B cell (primary cell): Measurements from ENCODE around the gene GRID1. TPM values are rescaled to one million over a fixed set of nuclear protein-coding genes. Genes with fewer than 3 reads are reported as not detected.

Experiments used
- ATAC-seq: fragments of 200-7000 bp; cut with Tn5 transposase; one replicate; pipeline ENCODE4 v1.10.0; 2021; ENCODE audit warnings: low read depth, mild to moderate bottlenecking, moderate number of reproducible peaks, moderate library complexity
- CTCF ChIA-PET: fragments of 350-600 bp; sonication (Branson Sonifier 250); formaldehyde crosslinking; loops from one replicate; lab custom pipeline; 2021; ENCODE audit warnings: antibody characterized with exemption, inconsistent platforms; lab: Charles Lee
- POLR2A ChIA-PET: fragments of 350-600 bp; sonication (Branson Sonifier 250); formaldehyde crosslinking; loops from one replicate; lab custom pipeline; 2021; ENCODE audit warnings: antibody characterized with exemption; lab: Charles Lee
- DNase-seq: peaks from one replicate; pipeline ENCODE4 v3.0.0; 2013
- H2AFZ ChIP-seq: 2 replicates; pipeline ENCODE4 v1.6.1; 2012; ENCODE audit warnings: mild to moderate bottlenecking, low read depth, low read length; ENCODE audit not compliant: insufficient read depth, poor library complexity, severe bottlenecking
- H3K27ac ChIP-seq, 2 donors: 1 replicate in 1 of 2; 2 replicates in 1 of 2; pipeline ENCODE4 v1.5.1; 2012 to 2013; ENCODE audit warnings: low read length in 2 of 2, mild to moderate bottlenecking in 2 of 2, moderate library complexity in 1 of 2
- H3K27me3 ChIP-seq, 4 experiments: fragments of 200-600 bp in 1 of 4; sonication (generic) in 1 of 4; replicated peaks in 1 of 4; 1 replicate in 2 of 4; 2 replicates in 2 of 4; pipeline versions ENCODE4 v1.6.1 to v1.7.0; 2013 to 2016; ENCODE audit warnings: low read length in 3 of 4, mild to moderate bottlenecking in 2 of 4, mixed read lengths in 1 of 4, moderate library complexity in 1 of 4; ENCODE audit not compliant: insufficient read depth in 4 of 4, control insufficient read depth in 3 of 4; ENCODE audit errors: control extremely low read depth in 1 of 4
- H3K36me3 ChIP-seq, 2 experiments: replicated peaks in 1 of 2; 1 replicate in 1 of 2; 2 replicates in 1 of 2; pipeline versions ENCODE4 v1.6.1 to v1.7.1; 2013; ENCODE audit warnings: low read length in 1 of 2; ENCODE audit not compliant: insufficient read depth in 2 of 2, control insufficient read depth in 1 of 2; ENCODE audit errors: control extremely low read depth in 1 of 2, extremely low read depth in 1 of 2
- H3K4me1 ChIP-seq, 2 donors: fragments of 200-600 bp in 1 of 2; sonication (generic) in 1 of 2; 1 replicate in 1 of 2; 2 replicates in 1 of 2; pipeline versions ENCODE4 v1.5.1 to v1.6.1; 2013 to 2017; ENCODE audit warnings: low read length in 2 of 2; ENCODE audit not compliant: control insufficient read depth in 2 of 2, insufficient read depth in 2 of 2
- H3K4me2 ChIP-seq: replicated peaks from 2 replicates; pipeline ENCODE3; 2012; ENCODE audit warnings: mild to moderate bottlenecking, low read depth, low read length; ENCODE audit not compliant: poor library complexity, severe bottlenecking
- H3K4me3 ChIP-seq, 5 experiments: fragments of 200-600 bp in 1 of 5; sonication (generic) in 1 of 5; 1 replicate in 3 of 5; 2 replicates in 2 of 5; pipeline versions ENCODE4 v1.5.1 to v1.7.0; 2011 to 2016; ENCODE audit warnings: low read length in 4 of 5, mild to moderate bottlenecking in 4 of 5, low read depth in 2 of 5, control low read depth in 1 of 5, moderate library complexity in 1 of 5; ENCODE audit not compliant: insufficient read depth in 1 of 5; ENCODE audit errors: control extremely low read depth in 1 of 5, extremely low read depth in 1 of 5
- H3K79me2 ChIP-seq: fragments of 200-600 bp; sonication (generic); one replicate; pipeline ENCODE4 v1.6.0; 2016; ENCODE audit warnings: low read length; ENCODE audit not compliant: control insufficient read depth, insufficient read depth
- H3K9ac ChIP-seq: fragments of 200-600 bp; sonication (generic); 2 replicates; pipeline ENCODE4 v1.6.1; 2017; ENCODE audit warnings: mild to moderate bottlenecking, low read length, moderate library complexity
- H3K9me3 ChIP-seq, 3 donors: one replicate each; pipeline versions ENCODE4 v1.6.1 to v1.7.1; 2013; ENCODE audit warnings: low read length in 2 of 3; ENCODE audit not compliant: control insufficient read depth in 2 of 3, insufficient read depth in 1 of 3; ENCODE audit errors: control extremely low read depth in 1 of 3
- H4K20me1 ChIP-seq: 2 replicates; pipeline ENCODE4 v1.6.0; 2012; ENCODE audit warnings: mild to moderate bottlenecking, low read length; ENCODE audit not compliant: insufficient read depth, control insufficient read depth, poor library complexity, severe bottlenecking
- H3K27ac Mint-ChIP-seq: one replicate; pipeline ENCODE4 v1.8.0; 2021; ENCODE audit warnings: mixed read lengths
- H3K27me3 Mint-ChIP-seq: one replicate; pipeline ENCODE4 v1.8.0; 2021; ENCODE audit warnings: mixed read lengths
- H3K4me1 Mint-ChIP-seq: one replicate; pipeline ENCODE4 v1.8.0; 2021; ENCODE audit warnings: mixed read lengths
- H3K4me3 Mint-ChIP-seq: one replicate; pipeline ENCODE4 v1.8.0; 2021; ENCODE audit warnings: mixed read lengths
- H3K9me3 Mint-ChIP-seq: one replicate; pipeline ENCODE4 v1.8.0; 2022; ENCODE audit warnings: mixed read lengths; ENCODE audit not compliant: insufficient read depth
- EZH2 ChIP-seq: IDR thresholded peaks from 2 replicates; pipeline ENCODE4 v1.6.1; 2012; ENCODE audit warnings: borderline replicate concordance, low read depth, mild to moderate bottlenecking, moderate library complexity, low read length; ENCODE audit not compliant: insufficient read depth, poor library complexity, severe bottlenecking
- WGBS: methylation state at CpG from one replicate; pipeline ENCODE4 v1.1.5; 2013; ENCODE audit warnings: missing lambda C conversion rate; ENCODE audit not compliant: insufficient coverage; 5-methylcytosine and 5-hydroxymethylcytosine counted together
- intact Hi-C: fragments of 100-400 bp; cut with micrococcal nuclease; formaldehyde crosslinking; loops from one replicate; pipeline ENCODE4 v1.10.0; 2022
- polyA plus RNA-seq: library from polyadenylated mRNA; depleted of rRNA; stranded (reverse); fragments of >200 nt; gene quantifications from 2 replicates; pipeline ENCODE4 v1.2.3, GENCODE V29; 2012
- total RNA-seq, 2 donors: library from RNA; stranded (reverse); fragments of 120-200 nt in 1 of 2; gene quantifications; 1 replicate in 1 of 2; 2 replicates in 1 of 2; pipeline versions ENCODE4 v1.2.3 to v1.2.4, GENCODE V29; 2013 to 2022
- TF ChIP-seq, protein P1 (sequence below): fragments of 200-600 bp; IDR thresholded peaks from one replicate; pipeline ENCODE4 v1.8.0; 2022; ENCODE audit warnings: antibody characterized with exemption, mild to moderate bottlenecking

The GRID1 gene
- total and polyA plus RNA-seq, 2 donors (not counting 1 experiment from before 2014, with no cell fraction given): not detected

DNA sequence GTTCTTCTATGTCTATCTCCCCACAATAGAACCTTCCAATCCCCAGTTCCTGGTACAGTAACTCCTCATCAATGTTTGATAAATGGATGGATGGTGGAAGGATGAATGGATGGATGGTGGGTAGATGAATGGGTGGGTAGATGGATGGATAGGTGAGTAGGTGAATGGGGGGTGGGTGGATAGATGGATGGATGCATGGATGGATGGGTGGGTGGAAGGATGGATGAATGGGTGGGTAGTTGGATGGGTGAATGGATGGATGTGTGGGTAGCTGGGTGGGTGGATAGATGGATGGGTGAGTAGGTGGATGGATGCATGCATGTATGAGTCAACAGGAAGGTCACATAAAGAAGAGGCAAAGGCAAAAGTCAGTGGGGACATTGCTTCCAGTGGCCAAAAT, 116.8 kb downstream of the GRID1 start:
- peaks cover 9% of the 10 kb centered on the region for H3K27me3 Mint-ChIP-seq
- Histone ChIP-seq H3K27me3 (no peaks in the 10 kb centered on the region), H2AFZ (no peak overlapping the region), H3K27ac (no peak overlapping the region), H3K36me3 (no peaks in the 10 kb centered on the region), H3K4me3 (no peak overlapping the region), H3K9me3 (peaks cover 0 to 38% (median 5%) of the 10 kb centered on the region in 3 donors), H4K20me1 (no peaks in the 10 kb centered on the region), H3K9ac (no peak overlapping the region), H3K79me2 (no peaks in the 10 kb centered on the region), H3K4me2 (no peak overlapping the region), H3K4me1 (no peaks in the 10 kb centered on the region)
- H3K9me3 Mint-ChIP-seq: peaks cover 6% of the 10 kb centered on the region
- no peak for ATAC-seq
- no peak overlapping the region for H3K27ac Mint-ChIP-seq
- no peaks in the 10 kb centered on the region for H3K4me1 Mint-ChIP-seq
- intact Hi-C loops: no loop called here
- TF ChIP-seq EZH2: no peak
- TF ChIP-seq, protein P1, sequence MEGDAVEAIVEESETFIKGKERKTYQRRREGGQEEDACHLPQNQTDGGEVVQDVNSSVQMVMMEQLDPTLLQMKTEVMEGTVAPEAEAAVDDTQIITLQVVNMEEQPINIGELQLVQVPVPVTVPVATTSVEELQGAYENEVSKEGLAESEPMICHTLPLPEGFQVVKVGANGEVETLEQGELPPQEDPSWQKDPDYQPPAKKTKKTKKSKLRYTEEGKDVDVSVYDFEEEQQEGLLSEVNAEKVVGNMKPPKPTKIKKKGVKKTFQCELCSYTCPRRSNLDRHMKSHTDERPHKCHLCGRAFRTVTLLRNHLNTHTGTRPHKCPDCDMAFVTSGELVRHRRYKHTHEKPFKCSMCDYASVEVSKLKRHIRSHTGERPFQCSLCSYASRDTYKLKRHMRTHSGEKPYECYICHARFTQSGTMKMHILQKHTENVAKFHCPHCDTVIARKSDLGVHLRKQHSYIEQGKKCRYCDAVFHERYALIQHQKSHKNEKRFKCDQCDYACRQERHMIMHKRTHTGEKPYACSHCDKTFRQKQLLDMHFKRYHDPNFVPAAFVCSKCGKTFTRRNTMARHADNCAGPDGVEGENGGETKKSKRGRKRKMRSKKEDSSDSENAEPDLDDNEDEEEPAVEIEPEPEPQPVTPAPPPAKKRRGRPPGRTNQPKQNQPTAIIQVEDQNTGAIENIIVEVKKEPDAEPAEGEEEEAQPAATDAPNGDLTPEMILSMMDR: no peak
- no peak overlapping the region for H3K4me3 Mint-ChIP-seq
- no peak for DNase-seq
- POLR2A ChIA-PET: no interaction called here
- CTCF ChIA-PET: no interaction called here

DNA sequence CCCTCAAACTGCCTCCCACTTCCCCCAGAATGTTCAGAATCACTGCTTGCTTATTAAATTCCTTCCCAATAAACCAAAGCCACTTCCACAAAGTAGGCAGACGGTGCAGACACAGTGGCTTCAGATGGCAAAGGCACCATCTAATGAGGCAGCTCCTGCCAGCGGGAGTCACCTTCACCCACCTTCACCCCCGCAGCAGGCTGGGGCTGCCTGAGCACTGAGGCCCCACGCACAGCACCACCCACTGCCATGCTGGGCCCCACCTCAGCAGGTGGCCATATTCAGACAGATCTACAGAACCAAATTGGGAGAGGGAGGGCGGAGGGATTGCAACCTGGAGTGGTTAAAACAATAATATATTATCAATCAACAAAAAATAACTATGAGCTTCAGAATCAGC, 118.5 kb downstream of the GRID1 start:
- Histone ChIP-seq H2AFZ (no peak overlapping the region), H4K20me1 (no peaks in the 10 kb centered on the region), H3K4me3 (no peak overlapping the region), H3K27ac (no peak overlapping the region), H3K9me3 (peaks cover 0 to 38% (median 5%) of the 10 kb centered on the region in 3 donors), H3K4me2 (no peak overlapping the region), H3K27me3 (no peaks in the 10 kb centered on the region), H3K4me1 (no peaks in the 10 kb centered on the region), H3K36me3 (no peaks in the 10 kb centered on the region), H3K9ac (no peak overlapping the region), H3K79me2 (no peaks in the 10 kb centered on the region)
- intact Hi-C loops: no loop called here
- ChIA-PET POLR2A (no interaction called here), CTCF (no interaction called here)
- DNase-seq (no peak), ATAC-seq (no peak)
- no peak for TF ChIP-seq EZH2
- TF ChIP-seq, protein P1: no peak
- Mint-ChIP-seq H3K9me3 (peaks cover 6% of the 10 kb centered on the region), H3K27ac (no peak overlapping the region), H3K27me3 (no peaks in the 10 kb centered on the region), H3K4me1 (no peaks in the 10 kb centered on the region), H3K4me3 (no peak overlapping the region)
- WGBS: 93% methylated on average over 2 of the region's 5 CpGs
